ENCODE results near the gene PSMD9.

Gene PSMD9

GRCh38 chr12:121946313-121947025 lies 57.9 kb downstream of the PSMD9 start:
- no peak overlapping the region for H3K9ac ChIP-seq (ENCODE audit: insufficient read length, low read depth)
- peaks cover 3% of the 10 kb centered on the region for H3K4me1 ChIP-seq (ENCODE audit: insufficient read depth, insufficient read length)
- TF ChIP-seq ZNF274 (IDR thresholded peaks at IDR 0.05; ENCODE audit: low read depth, low read length), result no peak
- no peak for TF ChIP-seq YY1 (IDR thresholded peaks at IDR 0.05; ENCODE audit: insufficient read depth, insufficient read length)
- TF ChIP-seq SUZ12 (IDR thresholded peaks at IDR 0.05; ENCODE audit: extremely low read depth, insufficient read depth, insufficient read length), result no peak
- peaks cover 3% of the 10 kb centered on the region; the same call in 1 of the 2 replicates for H3K9me3 ChIP-seq (ENCODE audit: insufficient read depth, low read length)
- no peaks in the 10 kb centered on the region for H3K27me3 ChIP-seq (ENCODE audit: insufficient read depth, insufficient read length)
- no peak for DNase-seq (ENCODE audit: low read depth, low spot score)
- H3K4me3 ChIP-seq (ENCODE audit: insufficient read length, low read depth), result no peak overlapping the region
- peaks cover 12% of the 10 kb centered on the region for H3K36me3 ChIP-seq (ENCODE audit: insufficient read depth, insufficient read length, low read length)

- H3K27me3 ChIP-seq (ENCODE audit: insufficient read depth, insufficient read length), result no peaks in the 10 kb centered on the region
- no peak overlapping the region for H3K9ac ChIP-seq (ENCODE audit: insufficient read length, low read depth)
- H3K4me1 ChIP-seq (ENCODE audit: insufficient read depth, insufficient read length), result peaks cover 3% of the 10 kb centered on the region
- H3K36me3 ChIP-seq (ENCODE audit: insufficient read depth, insufficient read length, low read length), result peaks cover 3% of the 10 kb centered on the region
- TF ChIP-seq YY1 (IDR thresholded peaks at IDR 0.05; ENCODE audit: insufficient read depth, insufficient read length) (no peak), SUZ12 (IDR thresholded peaks at IDR 0.05; ENCODE audit: extremely low read depth, insufficient read depth, insufficient read length) (no peak), ZNF274 (IDR thresholded peaks at IDR 0.05; ENCODE audit: low read depth, low read length) (no peak)
- H3K4me3 ChIP-seq (ENCODE audit: insufficient read length, low read depth), result no peak overlapping the region
- peaks cover 3% of the 10 kb centered on the region; the same call in 1 of the 2 replicates for H3K9me3 ChIP-seq (ENCODE audit: insufficient read depth, low read length)
- DNase-seq (ENCODE audit: low read depth, low spot score), result no peak
Measured at GRCh38 chr12:121947981-121948380, 59.4 kb downstream of the PSMD9 start.

DNA sequence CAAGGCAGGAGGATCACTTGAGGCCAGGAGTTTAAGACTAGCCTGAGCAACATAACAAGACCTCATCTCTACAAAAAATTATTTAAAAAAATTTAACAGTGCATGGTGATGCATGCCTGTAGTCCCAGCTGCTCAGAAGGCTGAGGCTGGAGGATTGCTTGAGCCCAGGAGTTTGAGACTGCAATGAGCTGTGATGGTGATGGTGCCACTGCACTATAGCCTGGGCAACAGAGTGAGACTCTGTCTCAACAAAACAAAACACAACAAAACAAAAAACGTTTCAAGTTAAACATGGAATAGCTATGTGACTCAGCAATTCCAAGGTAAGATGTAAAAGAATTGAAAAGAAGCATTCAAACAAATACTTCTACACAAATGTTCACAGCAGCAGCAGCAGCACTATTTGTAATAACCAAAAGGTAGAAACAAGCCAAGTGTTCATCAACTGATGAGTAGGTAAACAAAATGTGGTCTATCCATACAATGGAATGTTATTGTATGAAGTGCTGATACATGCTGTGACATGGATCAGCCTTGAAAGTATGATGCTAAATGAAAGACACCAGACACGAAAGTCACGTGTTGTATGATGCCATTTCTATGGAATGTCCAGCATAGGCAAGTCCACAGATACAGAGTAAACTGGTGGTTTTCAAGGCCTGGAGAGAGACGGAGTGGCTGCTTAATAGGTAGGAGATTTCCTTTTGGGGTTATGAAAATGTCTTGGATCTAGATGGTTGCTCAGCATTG lies 61.2 kb downstream of the PSMD9 start:
- Histone ChIP-seq H3K9ac (ENCODE audit: insufficient read length, low read depth) (no peak overlapping the region), H3K4me1 (ENCODE audit: insufficient read depth, insufficient read length) (peaks cover 3% of the 10 kb centered on the region), H3K9me3 (ENCODE audit: insufficient read depth, low read length) (peaks cover 3% of the 10 kb centered on the region; the same call in 1 of the 2 replicates), H3K36me3 (ENCODE audit: insufficient read depth, insufficient read length, low read length) (no peaks in the 10 kb centered on the region), H3K4me3 (ENCODE audit: insufficient read length, low read depth) (no peak overlapping the region), H3K27me3 (ENCODE audit: insufficient read depth, insufficient read length) (no peaks in the 10 kb centered on the region)
- TF ChIP-seq SUZ12 (IDR thresholded peaks at IDR 0.05; ENCODE audit: extremely low read depth, insufficient read depth, insufficient read length), result no peak
- no peak for TF ChIP-seq ZNF274 (IDR thresholded peaks at IDR 0.05; ENCODE audit: low read depth, low read length)
- TF ChIP-seq YY1 (IDR thresholded peaks at IDR 0.05; ENCODE audit: insufficient read depth, insufficient read length), result no peak
- no peak for DNase-seq (ENCODE audit: low read depth, low spot score)

- H3K4me3 ChIP-seq (ENCODE audit: insufficient read length, low read depth), result no peak overlapping the region
- no peak for DNase-seq (ENCODE audit: low read depth, low spot score)
- H3K27me3 ChIP-seq (ENCODE audit: insufficient read depth, insufficient read length), result no peaks in the 10 kb centered on the region
- no peak for TF ChIP-seq YY1 (IDR thresholded peaks at IDR 0.05; ENCODE audit: insufficient read depth, insufficient read length)
- TF ChIP-seq ZNF274 (IDR thresholded peaks at IDR 0.05; ENCODE audit: low read depth, low read length), result no peak
- no peak for TF ChIP-seq SUZ12 (IDR thresholded peaks at IDR 0.05; ENCODE audit: extremely low read depth, insufficient read depth, insufficient read length)
- no peaks in the 10 kb centered on the region for H3K4me1 ChIP-seq (ENCODE audit: insufficient read depth, insufficient read length)
- no peak overlapping the region for H3K9ac ChIP-seq (ENCODE audit: insufficient read length, low read depth)
- no peaks in the 10 kb centered on the region for H3K36me3 ChIP-seq (ENCODE audit: insufficient read depth, insufficient read length, low read length)
- H3K9me3 ChIP-seq (ENCODE audit: insufficient read depth, low read length), result no peaks in the 10 kb centered on the region
Measured at GRCh38 chr12:121953117-121953692, 64.6 kb downstream of the PSMD9 start.

GRCh38 chr12:121953695-121954094 lies 65.1 kb downstream of the PSMD9 start:
- DNase-seq (ENCODE audit: low read depth, low spot score), result no peak
- Histone ChIP-seq H3K27me3 (ENCODE audit: insufficient read depth, insufficient read length) (no peaks in the 10 kb centered on the region), H3K9ac (ENCODE audit: insufficient read length, low read depth) (no peak overlapping the region), H3K36me3 (ENCODE audit: insufficient read depth, insufficient read length, low read length) (no peaks in the 10 kb centered on the region), H3K9me3 (ENCODE audit: insufficient read depth, low read length) (no peaks in the 10 kb centered on the region), H3K4me3 (ENCODE audit: insufficient read length, low read depth) (no peak overlapping the region), H3K4me1 (ENCODE audit: insufficient read depth, insufficient read length) (no peaks in the 10 kb centered on the region)
- TF ChIP-seq ZNF274 (IDR thresholded peaks at IDR 0.05; ENCODE audit: low read depth, low read length) (no peak), YY1 (IDR thresholded peaks at IDR 0.05; ENCODE audit: insufficient read depth, insufficient read length) (no peak), SUZ12 (IDR thresholded peaks at IDR 0.05; ENCODE audit: extremely low read depth, insufficient read depth, insufficient read length) (no peak)

DNA sequence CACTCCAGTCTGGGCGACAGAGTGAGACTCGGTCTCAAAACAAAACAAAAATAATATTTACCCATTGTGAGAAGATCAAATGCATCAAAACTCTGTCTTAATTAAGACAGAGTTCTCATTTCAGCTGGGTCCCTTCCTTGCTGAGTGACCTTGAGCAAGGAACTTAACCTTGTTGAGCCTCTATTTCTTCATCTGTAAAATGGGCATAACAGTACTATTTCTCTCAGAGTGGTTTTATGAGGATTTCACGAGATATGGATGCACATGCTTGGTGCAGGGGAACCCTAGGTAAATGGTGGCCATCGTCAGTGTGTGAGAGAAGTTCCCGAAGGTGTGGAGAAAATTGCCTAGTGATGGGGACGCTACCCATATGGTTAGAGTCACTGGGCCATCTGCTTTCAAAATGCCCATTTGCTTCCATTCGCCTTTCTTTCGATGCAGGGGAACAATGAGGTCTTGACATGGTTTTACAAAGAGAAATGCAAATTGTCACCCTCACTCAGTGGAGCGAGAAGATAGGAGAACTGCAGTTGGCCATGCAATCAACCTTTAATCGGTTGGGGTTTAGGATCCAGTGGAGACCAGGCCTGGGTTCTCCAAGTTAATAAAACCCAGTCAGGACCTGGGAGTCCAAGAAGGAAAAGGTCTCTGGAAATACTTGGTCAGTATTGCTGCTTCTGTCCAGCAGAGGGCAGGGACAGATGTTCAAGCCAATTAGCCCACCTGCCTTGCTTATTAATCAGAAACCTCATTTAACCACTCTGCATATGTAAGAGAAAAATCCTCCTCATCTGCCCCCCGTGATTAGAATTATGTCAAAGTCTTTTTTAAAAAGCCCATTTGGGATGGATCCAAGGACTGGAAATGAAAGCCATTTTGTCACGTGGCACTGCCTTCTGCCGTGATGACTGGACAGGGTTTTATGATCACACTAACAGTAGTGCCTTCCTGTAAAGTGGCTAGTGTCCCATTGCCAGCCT lies 67.0 kb downstream of the PSMD9 start:
- no peak overlapping the region for H3K4me3 ChIP-seq (ENCODE audit: insufficient read length, low read depth)
- no peak for DNase-seq (ENCODE audit: low read depth, low spot score)
- H3K27me3 ChIP-seq (ENCODE audit: insufficient read depth, insufficient read length), result no peaks in the 10 kb centered on the region
- H3K9ac ChIP-seq (ENCODE audit: insufficient read length, low read depth), result no peak overlapping the region
- no peaks in the 10 kb centered on the region for H3K4me1 ChIP-seq (ENCODE audit: insufficient read depth, insufficient read length)
- no peaks in the 10 kb centered on the region for H3K9me3 ChIP-seq (ENCODE audit: insufficient read depth, low read length)
- peaks cover under 1% of the 10 kb centered on the region for H3K36me3 ChIP-seq (ENCODE audit: insufficient read depth, insufficient read length, low read length)
- TF ChIP-seq SUZ12 (IDR thresholded peaks at IDR 0.05; ENCODE audit: extremely low read depth, insufficient read depth, insufficient read length) (no peak), YY1 (IDR thresholded peaks at IDR 0.05; ENCODE audit: insufficient read depth, insufficient read length) (no peak), ZNF274 (IDR thresholded peaks at IDR 0.05; ENCODE audit: low read depth, low read length) (no peak)

All from NT2/D1 (cell line).